T47D (cell line): ENCODE data around the gene PSG4.
"Not testable (repeated sequence)": the region's sequence is repeated elsewhere in the genome, so short reads cannot be mapped to it uniquely, and the experiment has no call there.

ENCODE experiments used
- DNase-seq, 2 experiments: peaks; one replicate each; pipeline versions ENCODE4 v3.0.0 to v3.0.0-alpha.2; 2011 to 2012; ENCODE audit warnings: low read depth in 1 of 2, low spot score in 1 of 2
- JUND ChIP-seq: IDR thresholded peaks from 2 replicates; pipeline ENCODE4 v1.6.1; 2012; ENCODE audit warnings: low read depth
- in situ Hi-C: cut with HindIII; loops from 2 replicates; pipeline ENCODE4 v1.10.0; 2016; ENCODE audit warnings: low sequenced_read_pairs, low pct_unique_long_range_greater_than_20kb

The PSG4 gene

GRCh38 chr19:43162261-43162660 lies 43.2 kb downstream of the PSG4 start:
- in situ Hi-C loops, DNase-seq: not testable (repeated sequence)

- DNase-seq = no peak
- in situ Hi-C loops = no loop called here
- TF ChIP-seq JUND = no peak
Measured at GRCh38 chr19:43152214-43152613, 53.2 kb downstream of the PSG4 start.

GRCh38 chr19:43149788-43150187 lies 55.6 kb downstream of the PSG4 start:
- in situ Hi-C loops, DNase-seq: not testable (repeated sequence)

GRCh38 chr19:43148233-43148632 lies 57.2 kb downstream of the PSG4 start:
- in situ Hi-C loops = no loop called here
- DNase-seq = no peak
- no peak for TF ChIP-seq JUND
